HEK293 (cell line): ENCODE data around the gene ARL14EPL.

Source experiments
- CTCF ChIA-PET: fragments of 350-600 bp; formaldehyde crosslinking; extraction: SDS; loops from one replicate; lab custom pipeline; 2021; ENCODE audit warnings: antibody characterized with exemption; lab: Yijun Ruan, JAX
- POLR2A ChIA-PET: fragments of 300-600 bp; formaldehyde crosslinking; extraction: SDS; loops from one replicate; lab custom pipeline; 2020; ENCODE audit warnings: antibody characterized with exemption, inconsistent platforms; lab: Yijun Ruan, JAX
- H3K27ac ChIP-seq: fragments of 200-500 bp; sonication (Bioruptor generic); 2 replicates; pipeline ENCODE4 v1.5.1; 2014; ENCODE audit warnings: low read depth, low read length, control low read depth, inconsistent platforms; ENCODE audit errors: extremely low read depth
- H3K36me3 ChIP-seq, 2 experiments: fragments of 200-500 bp in 1 of 2; sonication (Bioruptor generic) in 1 of 2; 1 replicate in 1 of 2; 2 replicates in 1 of 2; pipeline ENCODE4 v1.5.1; 2014 to 2017; ENCODE audit warnings: inconsistent platforms in 2 of 2, low read length in 2 of 2; ENCODE audit not compliant: control insufficient read depth in 2 of 2, insufficient read depth in 1 of 2
- H3K4me1 ChIP-seq: fragments of 200-500 bp; sonication (Bioruptor generic); 2 replicates; pipeline ENCODE4 v1.5.1; 2014; ENCODE audit warnings: mild to moderate bottlenecking, low read length, inconsistent platforms; ENCODE audit not compliant: control insufficient read depth, insufficient read depth
- H3K4me3 ChIP-seq: 2 replicates; pipeline ENCODE4 v1.5.1; 2011; ENCODE audit warnings: low read depth, mild to moderate bottlenecking, control low read depth, low read length, moderate library complexity
- H3K9me3 ChIP-seq: fragments of 200-500 bp; sonication (Bioruptor generic); 2 replicates; pipeline ENCODE4 v1.5.1; 2014; ENCODE audit warnings: low read depth, low read length, inconsistent platforms; ENCODE audit not compliant: control insufficient read depth, insufficient read depth
- ATF2 ChIP-seq: fragments of 450-650 bp; formaldehyde crosslinking; IDR thresholded peaks from 2 replicates; pipeline ENCODE4 v1.5.1; 2016; ENCODE audit warnings: missing biosample characterization, missing genetic modification characterization, low read depth
- KLF16 ChIP-seq: fragments of 450-650 bp; formaldehyde crosslinking; IDR thresholded peaks from 2 replicates; pipeline ENCODE4 v1.5.1; 2017; ENCODE audit warnings: missing biosample characterization, missing genetic modification characterization
- PBX3 ChIP-seq: sonication (generic); formaldehyde crosslinking; IDR thresholded peaks from 2 replicates; pipeline ENCODE4 v1.8.1; 2022; ENCODE audit warnings: mild to moderate bottlenecking, moderate library complexity, missing genetic modification reagents
- PRDM4 ChIP-seq: fragments of 450-650 bp; formaldehyde crosslinking; IDR thresholded peaks from 2 replicates; pipeline ENCODE4 v1.5.1; 2017; ENCODE audit warnings: missing biosample characterization, missing genetic modification characterization
- SALL2 ChIP-seq: fragments of 450-650 bp; formaldehyde crosslinking; IDR thresholded peaks from 2 replicates; pipeline ENCODE4 v1.5.0; 2017; ENCODE audit warnings: missing biosample characterization, mild to moderate bottlenecking, missing genetic modification characterization, borderline replicate concordance
- SETDB1 ChIP-seq: IDR thresholded peaks from one replicate; pipeline ENCODE4 v1.6.1; 2017; ENCODE audit warnings: mild to moderate bottlenecking, low read length, moderate library complexity, mixed read lengths; ENCODE audit not compliant: insufficient read length
- SP3 ChIP-seq: fragments of 450-650 bp; formaldehyde crosslinking; IDR thresholded peaks from 2 replicates; pipeline ENCODE4 v1.5.1; 2016; ENCODE audit warnings: missing biosample characterization, missing genetic modification characterization
- ZBTB1 ChIP-seq: fragments of 450-650 bp; formaldehyde crosslinking; IDR thresholded peaks from 2 replicates; pipeline ENCODE4 v1.5.1; 2016; ENCODE audit warnings: missing biosample characterization, missing genetic modification characterization
- ZNF112 ChIP-seq: fragments of 450-650 bp; formaldehyde crosslinking; IDR thresholded peaks from 2 replicates; pipeline ENCODE4 v1.5.0; 2017; ENCODE audit warnings: missing biosample characterization, missing genetic modification characterization
- ZNF148 ChIP-seq: fragments of 450-650 bp; formaldehyde crosslinking; IDR thresholded peaks from 2 replicates; pipeline ENCODE4 v1.5.0; 2017; ENCODE audit warnings: missing biosample characterization, missing genetic modification characterization, borderline replicate concordance
- ZNF155 ChIP-seq: fragments of 450-650 bp; formaldehyde crosslinking; IDR thresholded peaks from 2 replicates; pipeline ENCODE4 v1.5.1; 2016; ENCODE audit warnings: missing biosample characterization, missing genetic modification characterization
- ZNF175 ChIP-seq: fragments of 450-650 bp; formaldehyde crosslinking; IDR thresholded peaks from 2 replicates; pipeline ENCODE4 v1.5.1; 2016; ENCODE audit warnings: missing biosample characterization, missing genetic modification characterization
- ZNF19 ChIP-seq: fragments of 450-650 bp; formaldehyde crosslinking; IDR thresholded peaks from 2 replicates; pipeline ENCODE4; 2016; ENCODE audit warnings: missing biosample characterization, missing genetic modification characterization, low read depth
- ZNF2 ChIP-seq: fragments of 450-650 bp; formaldehyde crosslinking; IDR thresholded peaks from 2 replicates; pipeline ENCODE4 v1.5.1; 2016; ENCODE audit warnings: missing biosample characterization, missing genetic modification characterization
- ZNF274 ChIP-seq, 2 experiments: fragments of 200-500 bp in 1 of 2; fragments of 450-650 bp in 1 of 2; sonication (Bioruptor generic) in 1 of 2; formaldehyde crosslinking in 1 of 2; IDR thresholded peaks; 2 replicates each; pipeline versions ENCODE4 v1.5.1 to v1.6.1; 2014 to 2016; ENCODE audit warnings: borderline replicate concordance in 1 of 2, inconsistent platforms in 1 of 2, low read length in 1 of 2, missing biosample characterization in 1 of 2, missing genetic modification characterization in 1 of 2
- ZNF302 ChIP-seq: fragments of 450-650 bp; formaldehyde crosslinking; IDR thresholded peaks from 2 replicates; pipeline ENCODE4 v1.5.1; 2016; ENCODE audit warnings: missing biosample characterization, missing genetic modification characterization, low read depth
- ZNF426 ChIP-seq: fragments of 450-650 bp; formaldehyde crosslinking; IDR thresholded peaks from 2 replicates; pipeline ENCODE4 v1.5.1; 2017; ENCODE audit warnings: missing biosample characterization, missing genetic modification characterization, mild to moderate bottlenecking, inconsistent platforms, moderate library complexity
- ZNF514 ChIP-seq: fragments of 450-650 bp; formaldehyde crosslinking; IDR thresholded peaks from 2 replicates; pipeline ENCODE4 v1.5.1; 2016; ENCODE audit warnings: missing biosample characterization, missing genetic modification characterization
- ZNF560 ChIP-seq: fragments of 450-650 bp; formaldehyde crosslinking; IDR thresholded peaks from 2 replicates; pipeline ENCODE4 v1.5.1; 2017; ENCODE audit warnings: missing biosample characterization, missing genetic modification characterization, borderline replicate concordance
- ZNF571 ChIP-seq: fragments of 450-650 bp; formaldehyde crosslinking; IDR thresholded peaks from 2 replicates; pipeline ENCODE4 v1.5.0; 2017; ENCODE audit warnings: missing biosample characterization, missing genetic modification characterization
- ZNF600 ChIP-seq: fragments of 450-650 bp; formaldehyde crosslinking; IDR thresholded peaks from 2 replicates; pipeline ENCODE4 v1.5.1; 2016; ENCODE audit warnings: missing biosample characterization, missing genetic modification characterization
- ZNF792 ChIP-seq: fragments of 450-650 bp; formaldehyde crosslinking; IDR thresholded peaks from 2 replicates; pipeline ENCODE4 v1.5.1; 2016; ENCODE audit warnings: missing biosample characterization, missing genetic modification characterization
- ZNF830 ChIP-seq: fragments of 450-650 bp; IDR thresholded peaks from 2 replicates; pipeline ENCODE4 v1.5.0; 2018; ENCODE audit warnings: missing biosample characterization, missing genetic modification characterization, low read depth, mild to moderate bottlenecking, moderate library complexity
- ZSCAN16 ChIP-seq: fragments of 450-650 bp; formaldehyde crosslinking; IDR thresholded peaks from 2 replicates; pipeline ENCODE4 v1.5.1; 2016; ENCODE audit warnings: missing biosample characterization, missing genetic modification characterization
- ZSCAN18 ChIP-seq: fragments of 450-650 bp; formaldehyde crosslinking; IDR thresholded peaks from 2 replicates; pipeline ENCODE4 v1.5.1; 2016; ENCODE audit warnings: missing biosample characterization, missing genetic modification characterization
- ZXDB ChIP-seq: fragments of 450-650 bp; formaldehyde crosslinking; IDR thresholded peaks from 2 replicates; pipeline ENCODE4 v1.5.1; 2016; ENCODE audit warnings: missing biosample characterization, missing genetic modification characterization

Gene ARL14EPL

GRCh38 chr5:115995351-115995750 is 36.9 kb upstream of the ARL14EPL start:
- ChIA-PET CTCF (no interaction called here), POLR2A (no interaction called here)
- no peak for TF ChIP-seq KLF16 (tag by site-specific recombination)
- no peak for TF ChIP-seq ZSCAN18 (tag by site-specific recombination)
- TF ChIP-seq SETDB1: no peak
- no peak for TF ChIP-seq ZNF830 (tag by site-specific recombination)
- TF ChIP-seq ZNF560 (tag by site-specific recombination): no peak
- no peak for TF ChIP-seq ZNF274 (IDR thresholded peaks at IDR 0.05; ENCODE audit: low read length)
- no peak for TF ChIP-seq ZNF274 (tag by site-specific recombination; IDR thresholded peaks at IDR 0.05; ENCODE audit: borderline replicate concordance)
- no peak for TF ChIP-seq ZSCAN16 (tag by site-specific recombination)
- no peak for TF ChIP-seq PBX3 (CRISPR knock-in tag)
- TF ChIP-seq ZNF426: no peak
- no peaks in the 10 kb centered on the region for H3K9me3 ChIP-seq
- H3K4me3 ChIP-seq: no peak overlapping the region
- H3K4me1 ChIP-seq: no peaks in the 10 kb centered on the region
- H3K27ac ChIP-seq: no peak overlapping the region
- H3K36me3 ChIP-seq: no peaks in the 10 kb centered on the region

- Histone ChIP-seq H3K36me3 (no peaks in the 10 kb centered on the region), H3K4me3 (no peak overlapping the region), H3K4me1 (no peaks in the 10 kb centered on the region), H3K9me3 (no peaks in the 10 kb centered on the region), H3K27ac (no peak overlapping the region)
- TF ChIP-seq ZNF148 (tag by site-specific recombination) (no peak), ZNF19 (no peak), ZNF792 (no peak), ZNF571 (tag by site-specific recombination) (no peak), ZNF514 (tag by site-specific recombination) (no peak), PRDM4 (tag by site-specific recombination) (no peak), ZXDB (tag by site-specific recombination) (no peak), ZNF155 (tag by site-specific recombination) (no peak), ZNF175 (no peak), ZNF302 (tag by site-specific recombination) (no peak), ZBTB1 (tag by site-specific recombination) (no peak), ATF2 (tag by site-specific recombination) (no peak), ZNF2 (tag by site-specific recombination) (no peak), ZNF112 (tag by site-specific recombination) (no peak), SALL2 (no peak), SP3 (tag by site-specific recombination) (no peak), ZNF600 (no peak)
- ChIA-PET POLR2A (no interaction called here), CTCF (no interaction called here)
Measured at GRCh38 chr5:116002116-116002906, 30.0 kb upstream of the ARL14EPL start.
